GM19328 (cell line): ENCODE results near the gene MKX.

ENCODE experiments used
- ATAC-seq: cut with Tn5 transposase; IDR thresholded peaks from one replicate; pipeline ENCODE4 v1.9.1; 2021; ENCODE audit warnings: mild to moderate bottlenecking, moderate library complexity; ENCODE audit not compliant: unreplicated experiment

The MKX gene

GRCh38 chr10:27658788-27659187 lies 86.8 kb downstream of the MKX start:
- no peak for ATAC-seq

GRCh38 chr10:27655296-27655695 lies 90.3 kb downstream of the MKX start:
- no peak for ATAC-seq

- no peak for ATAC-seq
These were observed 91.3 kb downstream of the MKX start for GRCh38 chr10:27654284-27654683.

GRCh38 chr10:27646604-27647175 lies 98.9 kb downstream of the MKX start:
- no peak for ATAC-seq

GRCh38 chr10:27646194-27646593 lies 99.4 kb downstream of the MKX start:
- no peak for ATAC-seq

- ATAC-seq, result no peak
These were observed 101.2 kb downstream of the MKX start for GRCh38 chr10:27644307-27644939.

GRCh38 chr10:27643301-27643700 lies 102.3 kb downstream of the MKX start:
- ATAC-seq, result no peak

- ATAC-seq, result no peak
These were observed 103.5 kb downstream of the MKX start for GRCh38 chr10:27642023-27642589.

- ATAC-seq, result no peak
These were observed 107.4 kb downstream of the MKX start for GRCh38 chr10:27638071-27638750.

GRCh38 chr10:27637601-27638000 lies 108.0 kb downstream of the MKX start:
- no peak for ATAC-seq

GRCh38 chr10:27636816-27637215 lies 108.8 kb downstream of the MKX start:
- ATAC-seq, result no peak

- no peak for ATAC-seq
These were observed 109.8 kb downstream of the MKX start for GRCh38 chr10:27635699-27636270.

- ATAC-seq, result no peak
These were observed 110.3 kb downstream of the MKX start for GRCh38 chr10:27635290-27635689.

- ATAC-seq, result no peak
These were observed 117.0 kb downstream of the MKX start for GRCh38 chr10:27628621-27629020.

GRCh38 chr10:27626890-27627289 lies 118.7 kb downstream of the MKX start:
- no peak for ATAC-seq

- ATAC-seq, result no peak
These were observed 120.0 kb downstream of the MKX start for GRCh38 chr10:27625452-27626211.

- no peak for ATAC-seq
These were observed 120.7 kb downstream of the MKX start for GRCh38 chr10:27624941-27625340.
